Thoracic aorta (tissue), 2 donors: ENCODE measurements around the gene SNCB. TPM values are rescaled to one million over a fixed set of nuclear protein-coding genes. Genes with fewer than 3 reads are reported as not detected.

Experiments
- ATAC-seq: fragments of 150-250 bp; one replicate; pipeline ENCODE4 v1.8.0; 2017; ENCODE audit warnings: low read depth; ENCODE audit not compliant: insufficient number of reproducible peaks, low FRiP score
- DNase-seq: peaks from one replicate; pipeline ENCODE4 v3.0.0-alpha.2; 2020; ENCODE audit warnings: low spot score
- H3K27ac ChIP-seq, 2 donors: fragments of 200-600 bp; sonication (generic); 1 replicate in 1 of 2; 2 replicates in 1 of 2; pipeline ENCODE4 v1.5.1; 2016; ENCODE audit warnings: mild to moderate bottlenecking in 2 of 2, moderate library complexity in 2 of 2
- H3K27me3 ChIP-seq: fragments of 200-600 bp; sonication (generic); replicated peaks from 2 replicates; pipeline ENCODE4 v1.6.0; 2016; ENCODE audit warnings: mild to moderate bottlenecking; ENCODE audit not compliant: insufficient read depth
- H3K36me3 ChIP-seq: fragments of 200-600 bp; sonication (generic); one replicate; pipeline ENCODE4 v1.5.1; 2016
- H3K4me1 ChIP-seq, 2 donors: fragments of 200-600 bp; sonication (generic); 1 replicate in 1 of 2; 2 replicates in 1 of 2; pipeline versions ENCODE4 v1.5.1 to v1.6.0; 2016; ENCODE audit warnings: low read depth in 2 of 2, mild to moderate bottlenecking in 1 of 2; ENCODE audit not compliant: control insufficient read depth in 1 of 2
- H3K4me3 ChIP-seq: fragments of 200-600 bp; sonication (generic); 2 replicates; pipeline ENCODE4 v1.5.1; 2016; ENCODE audit warnings: mild to moderate bottlenecking
- H3K9me3 ChIP-seq: fragments of 200-600 bp; sonication (generic); 2 replicates; pipeline ENCODE4 v1.5.1; 2016
- total RNA-seq, 2 donors: library from RNA; depleted of rRNA; stranded (reverse); fragments of >200 nt; gene quantifications; one replicate each; pipeline versions ENCODE4 v1.1.0 to v1.2.3, GENCODE V29; 2016
- TF ChIP-seq, protein P1 (sequence below): fragments of 200-600 bp; sonication (generic); IDR thresholded peaks from one replicate; pipeline ENCODE4 v1.5.1; 2019; ENCODE audit warnings: antibody characterized with exemption

Gene SNCB
- total RNA-seq, 2 donors from 2014 or later, result not detected

DNA sequence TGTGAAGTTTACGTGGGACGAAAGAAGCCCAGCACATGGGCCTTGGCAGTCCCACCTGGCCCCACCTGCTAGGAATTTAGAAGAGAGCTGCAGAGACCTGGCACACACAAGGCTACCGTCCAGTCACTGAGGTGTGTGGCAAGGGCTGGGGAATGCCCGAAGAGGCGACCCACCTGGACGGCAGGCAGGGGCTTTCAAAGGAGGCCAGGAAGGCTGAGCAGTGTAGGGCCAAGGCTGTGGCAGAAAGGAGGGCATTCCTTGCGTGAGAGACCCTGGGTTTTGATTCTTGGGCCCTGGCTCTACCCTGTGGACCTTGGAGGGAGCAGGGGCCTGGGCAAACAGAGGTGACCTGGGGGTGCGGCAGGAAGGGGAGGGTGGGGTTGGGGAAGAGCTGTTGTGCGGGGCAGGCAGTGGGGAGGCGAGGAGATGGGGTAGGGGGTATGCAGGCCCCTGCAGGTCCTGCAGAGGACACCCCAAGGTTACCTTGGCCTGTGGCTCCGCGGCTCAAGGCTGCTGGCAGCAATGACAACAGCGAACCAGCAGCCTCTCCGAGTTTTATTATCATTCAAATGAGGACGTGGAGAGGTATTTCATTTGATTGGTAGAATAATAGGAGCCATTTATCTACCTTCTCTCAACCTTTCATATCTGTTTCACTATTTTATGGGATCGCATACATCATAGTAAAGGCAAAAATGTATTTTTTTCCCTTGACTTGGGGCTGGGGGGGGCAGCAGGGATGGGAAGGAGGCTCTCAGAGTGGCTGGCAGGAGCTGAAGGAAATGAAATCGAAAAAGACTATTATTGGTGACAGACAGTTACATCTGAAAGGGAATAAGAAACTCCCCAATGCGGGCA lies 41.8 kb upstream of the SNCB start:
- no peak for ATAC-seq

DNA sequence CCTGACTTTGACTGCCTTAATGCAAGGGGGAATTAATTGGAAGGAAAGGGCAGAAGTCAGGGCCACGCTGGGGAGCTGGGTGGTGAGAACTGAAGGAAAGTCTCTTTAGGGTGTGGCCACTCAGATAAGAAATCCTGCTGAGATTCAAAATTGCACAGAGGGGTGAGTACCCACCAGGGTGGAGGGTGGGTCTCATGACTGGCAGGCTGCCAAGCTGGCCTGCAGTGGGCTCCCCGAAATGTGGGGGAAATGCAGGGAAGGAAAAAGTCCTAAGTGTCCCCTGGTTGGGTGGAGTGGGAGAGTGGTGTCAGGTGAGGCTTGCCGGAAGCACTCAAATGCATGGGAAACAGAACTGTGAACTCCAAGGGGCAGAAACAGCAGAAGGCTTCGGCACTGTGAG lies 41.1 kb upstream of the SNCB start:
- Histone ChIP-seq H3K4me3 (no peak overlapping the region), H3K36me3 (no peaks in the 10 kb centered on the region), H3K27me3 (no peaks in the 10 kb centered on the region), H3K4me1 (no peaks in the 10 kb centered on the region), H3K27ac (no peak overlapping the region), H3K9me3 (no peaks in the 10 kb centered on the region)
- TF ChIP-seq, protein P1, sequence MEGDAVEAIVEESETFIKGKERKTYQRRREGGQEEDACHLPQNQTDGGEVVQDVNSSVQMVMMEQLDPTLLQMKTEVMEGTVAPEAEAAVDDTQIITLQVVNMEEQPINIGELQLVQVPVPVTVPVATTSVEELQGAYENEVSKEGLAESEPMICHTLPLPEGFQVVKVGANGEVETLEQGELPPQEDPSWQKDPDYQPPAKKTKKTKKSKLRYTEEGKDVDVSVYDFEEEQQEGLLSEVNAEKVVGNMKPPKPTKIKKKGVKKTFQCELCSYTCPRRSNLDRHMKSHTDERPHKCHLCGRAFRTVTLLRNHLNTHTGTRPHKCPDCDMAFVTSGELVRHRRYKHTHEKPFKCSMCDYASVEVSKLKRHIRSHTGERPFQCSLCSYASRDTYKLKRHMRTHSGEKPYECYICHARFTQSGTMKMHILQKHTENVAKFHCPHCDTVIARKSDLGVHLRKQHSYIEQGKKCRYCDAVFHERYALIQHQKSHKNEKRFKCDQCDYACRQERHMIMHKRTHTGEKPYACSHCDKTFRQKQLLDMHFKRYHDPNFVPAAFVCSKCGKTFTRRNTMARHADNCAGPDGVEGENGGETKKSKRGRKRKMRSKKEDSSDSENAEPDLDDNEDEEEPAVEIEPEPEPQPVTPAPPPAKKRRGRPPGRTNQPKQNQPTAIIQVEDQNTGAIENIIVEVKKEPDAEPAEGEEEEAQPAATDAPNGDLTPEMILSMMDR, result no peak
- ATAC-seq, result no peak
- no peak for DNase-seq

More for the DNA sequence above, 41.8 kb upstream of the SNCB start:
- TF ChIP-seq, protein P1, result no peak
- H3K27ac ChIP-seq, result no peak overlapping the region
- no peaks in the 10 kb centered on the region for H3K9me3 ChIP-seq
- H3K27me3 ChIP-seq, result no peaks in the 10 kb centered on the region
- no peaks in the 10 kb centered on the region for H3K36me3 ChIP-seq
- H3K4me3 ChIP-seq, result no peak overlapping the region
- no peaks in the 10 kb centered on the region for H3K4me1 ChIP-seq
- no peak for DNase-seq

DNA sequence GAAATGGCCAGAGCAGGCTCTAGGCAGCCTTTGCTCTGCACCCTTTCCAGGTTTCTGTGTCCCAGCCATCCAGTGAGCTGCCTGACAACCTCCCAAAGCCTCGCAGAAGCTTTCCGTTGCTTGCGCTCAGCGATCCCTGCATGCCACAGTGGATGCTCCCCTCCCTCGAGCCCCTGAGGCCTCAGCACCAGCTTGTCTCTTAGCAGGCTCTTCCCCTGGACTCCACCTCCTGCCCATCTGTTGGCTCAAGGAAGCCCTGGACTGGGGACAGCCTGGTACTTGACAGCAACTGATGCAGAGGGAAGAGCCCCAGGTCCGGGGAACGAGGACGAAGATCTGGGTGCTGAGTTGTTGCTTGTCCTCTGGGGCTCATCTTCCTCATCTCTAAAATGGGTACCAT lies 40.1 kb upstream of the SNCB start:
- ATAC-seq (no peak), DNase-seq (no peak)
- Histone ChIP-seq H3K27me3 (no peaks in the 10 kb centered on the region), H3K9me3 (no peaks in the 10 kb centered on the region), H3K36me3 (no peaks in the 10 kb centered on the region), H3K4me3 (no peak overlapping the region), H3K4me1 (no peaks in the 10 kb centered on the region), H3K27ac (no peak overlapping the region)
- TF ChIP-seq, protein P1, result no peak

DNA sequence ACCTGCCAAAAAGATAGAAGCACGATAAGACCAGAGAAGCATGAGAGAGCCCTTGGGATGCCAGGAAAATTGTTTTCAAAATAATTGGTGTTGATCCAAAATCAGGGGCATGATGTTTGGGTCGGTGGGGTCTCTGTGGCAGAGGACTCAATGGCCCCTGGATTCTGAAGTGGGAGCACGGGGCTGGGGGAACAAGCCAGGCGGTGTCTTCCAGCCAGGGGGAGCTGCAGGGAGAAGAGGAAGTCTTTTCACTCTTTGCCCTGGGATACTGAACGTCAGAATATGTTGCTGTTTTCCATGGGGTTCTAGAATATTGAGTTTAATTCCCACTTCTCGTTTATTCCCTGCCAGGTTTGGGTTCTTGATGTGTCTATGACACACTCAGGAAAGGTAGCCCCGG lies 37.3 kb upstream of the SNCB start:
- no peaks in the 10 kb centered on the region for H3K27me3 ChIP-seq
- DNase-seq, result no peak
- H3K4me1 ChIP-seq, result no peaks in the 10 kb centered on the region
- H3K27ac ChIP-seq, result no peak overlapping the region
- TF ChIP-seq, protein P1, result no peak
- ATAC-seq, result no peak
- no peaks in the 10 kb centered on the region for H3K36me3 ChIP-seq
- H3K9me3 ChIP-seq, result no peaks in the 10 kb centered on the region
- H3K4me3 ChIP-seq, result no peak overlapping the region

DNA sequence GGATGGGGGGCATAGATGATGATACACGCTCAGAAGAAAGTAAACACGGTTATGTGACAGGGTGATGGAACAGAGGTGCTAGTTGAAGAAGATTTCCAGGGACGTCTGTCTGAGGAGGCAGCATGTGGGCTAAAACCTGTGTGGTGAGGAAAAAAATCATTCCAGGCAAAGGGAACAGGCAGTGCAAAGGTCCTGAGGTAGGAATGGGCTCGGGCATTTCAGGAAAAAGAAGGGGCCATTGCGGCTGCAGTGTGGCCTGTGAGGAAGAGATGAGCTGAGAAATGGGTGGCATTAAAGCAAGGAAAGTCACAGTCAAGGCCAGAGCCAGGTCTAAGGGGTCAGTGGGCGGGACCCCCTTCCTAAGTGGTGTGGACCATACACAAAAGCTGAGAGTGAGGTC lies 35.2 kb upstream of the SNCB start:
- no peaks in the 10 kb centered on the region for H3K36me3 ChIP-seq
- H3K27me3 ChIP-seq, result no peaks in the 10 kb centered on the region
- TF ChIP-seq, protein P1, result no peak
- no peaks in the 10 kb centered on the region for H3K9me3 ChIP-seq
- no peak overlapping the region for H3K4me3 ChIP-seq
- H3K27ac ChIP-seq, result no peak overlapping the region
- DNase-seq (no peak), ATAC-seq (no peak)
- no peaks in the 10 kb centered on the region for H3K4me1 ChIP-seq
